WTC11 (cell line): ENCODE data around the gene LTF. TPM values are rescaled to one million over a fixed set of nuclear protein-coding genes. Genes with fewer than 3 reads are reported as not detected.

Source experiments
- ATAC-seq: fragments of 200-7000 bp; cut with Tn5 transposase; 2 replicates; pipeline ENCODE4 v1.10.0; 2021; ENCODE audit warnings: mild to moderate bottlenecking, moderate library complexity
- CTCF ChIA-PET: fragments of 300-600 bp; sonication (Branson Sonifier 250); formaldehyde crosslinking; loops from one replicate; lab custom pipeline; 2021; ENCODE audit warnings: antibody characterized with exemption; lab: Charles Lee
- POLR2A ChIA-PET: fragments of 350-600 bp; sonication (Branson Sonifier 250); formaldehyde crosslinking; loops from one replicate; lab custom pipeline; 2021; ENCODE audit warnings: antibody characterized with exemption; lab: Charles Lee
- DNase-seq: peaks from one replicate; pipeline ENCODE4 v3.0.0; 2021; ENCODE audit warnings: low spot score
- H3K27ac Mint-ChIP-seq: 2 replicates; pipeline ENCODE4 v1.8.0; 2021; ENCODE audit warnings: mixed read lengths
- H3K27me3 Mint-ChIP-seq: 2 replicates; pipeline ENCODE4 v1.8.0; 2021; ENCODE audit warnings: low read depth, mild to moderate bottlenecking, moderate library complexity, mixed read lengths
- H3K36me3 Mint-ChIP-seq: 2 replicates; pipeline ENCODE4 v1.8.0; 2021; ENCODE audit warnings: mixed read lengths
- H3K4me1 Mint-ChIP-seq: 2 replicates; pipeline ENCODE4 v1.8.0; 2022; ENCODE audit warnings: mixed read lengths
- H3K4me3 Mint-ChIP-seq: 2 replicates; pipeline ENCODE4 v1.8.0; 2021; ENCODE audit warnings: mild to moderate bottlenecking, moderate library complexity, mixed read lengths
- H3K9me3 Mint-ChIP-seq: 2 replicates; pipeline ENCODE4 v1.8.0; 2021; ENCODE audit warnings: mixed read lengths
- AFF4 ChIP-seq: sonication (generic); formaldehyde crosslinking; IDR thresholded peaks from 2 replicates; pipeline ENCODE4 v1.8.1; 2023; ENCODE audit warnings: mild to moderate bottlenecking, missing genetic modification reagents, borderline replicate concordance
- CBFB ChIP-seq: sonication (generic); formaldehyde crosslinking; IDR thresholded peaks from 2 replicates; pipeline ENCODE4 v1.8.1; 2022; ENCODE audit warnings: mild to moderate bottlenecking, low read depth, missing genetic modification reagents
- CREM ChIP-seq: sonication (generic); formaldehyde crosslinking; IDR thresholded peaks from 2 replicates; pipeline ENCODE4 v1.8.1; 2022; ENCODE audit warnings: mild to moderate bottlenecking, missing genetic modification reagents, moderate library complexity
- CTCF ChIP-seq: fragments of 200-600 bp; IDR thresholded peaks from 2 replicates; pipeline ENCODE4 v1.8.0; 2022; ENCODE audit warnings: antibody characterized with exemption
- E2F1 ChIP-seq: sonication (generic); formaldehyde crosslinking; IDR thresholded peaks from 2 replicates; pipeline ENCODE4 v1.8.0; 2022; ENCODE audit warnings: mild to moderate bottlenecking, missing genetic modification reagents
- ELF4 ChIP-seq: sonication (generic); formaldehyde crosslinking; IDR thresholded peaks from 2 replicates; pipeline ENCODE4 v1.8.1; 2022; ENCODE audit warnings: low read depth, mild to moderate bottlenecking, moderate library complexity, missing genetic modification reagents
- EMX1 ChIP-seq: fragments of 250-450 bp; sonication (Bioruptor Pico); IDR thresholded peaks from 2 replicates; pipeline ENCODE4 v1.8.0; 2021; ENCODE audit warnings: mild to moderate bottlenecking
- ESRRA ChIP-seq: sonication (generic); formaldehyde crosslinking; IDR thresholded peaks from 2 replicates; pipeline ENCODE4 v1.8.1; 2022; ENCODE audit warnings: mild to moderate bottlenecking, missing genetic modification reagents, borderline replicate concordance
- FOXP1 ChIP-seq: sonication (generic); formaldehyde crosslinking; IDR thresholded peaks from 2 replicates; pipeline ENCODE4 v1.8.0; 2022; ENCODE audit warnings: missing genetic modification reagents, mild to moderate bottlenecking, moderate library complexity, borderline replicate concordance
- GRHL2 ChIP-seq: fragments of 250-450 bp; sonication (Bioruptor Pico); IDR thresholded peaks from 2 replicates; pipeline ENCODE4 v1.8.0; 2022; ENCODE audit warnings: mild to moderate bottlenecking, moderate library complexity; ENCODE audit not compliant: insufficient replicate concordance, severe bottlenecking
- JUN ChIP-seq: sonication (generic); formaldehyde crosslinking; IDR thresholded peaks from 2 replicates; pipeline ENCODE4 v1.8.0; 2023; ENCODE audit warnings: mild to moderate bottlenecking, missing genetic modification reagents
- NFYB ChIP-seq: sonication (generic); formaldehyde crosslinking; conservative IDR thresholded peaks from 2 replicates; pipeline ENCODE4 v1.8.0; 2022; ENCODE audit warnings: low read depth, missing genetic modification reagents
- NR1H2 ChIP-seq: sonication (generic); formaldehyde crosslinking; IDR thresholded peaks from 2 replicates; pipeline ENCODE4 v1.9.0; 2021; ENCODE audit warnings: mild to moderate bottlenecking, moderate library complexity, missing genetic modification reagents
- SMAD3 ChIP-seq: sonication (generic); formaldehyde crosslinking; IDR thresholded peaks from 2 replicates; pipeline ENCODE4 v1.8.0; 2022; ENCODE audit warnings: missing genetic modification reagents, mild to moderate bottlenecking, borderline replicate concordance
- SP1 ChIP-seq: sonication (generic); formaldehyde crosslinking; conservative IDR thresholded peaks from 2 replicates; pipeline ENCODE4 v1.8.1; 2022; ENCODE audit warnings: missing genetic modification reagents
- ZBTB21 ChIP-seq: sonication (generic); formaldehyde crosslinking; IDR thresholded peaks from 2 replicates; pipeline ENCODE4 v1.8.1; 2023; ENCODE audit warnings: mild to moderate bottlenecking, missing genetic modification reagents, borderline replicate concordance
- ZNF317 ChIP-seq: sonication (generic); formaldehyde crosslinking; IDR thresholded peaks from 2 replicates; pipeline ENCODE4 v1.8.1; 2023; ENCODE audit warnings: low read depth, mild to moderate bottlenecking, moderate library complexity, missing genetic modification reagents, borderline replicate concordance
- ZNF396 ChIP-seq: fragments of 250-450 bp; sonication (Bioruptor Pico); IDR thresholded peaks from 2 replicates; pipeline ENCODE4 v1.8.0; 2021; ENCODE audit warnings: mild to moderate bottlenecking, moderate library complexity, borderline replicate concordance
- ZNF416 ChIP-seq: fragments of 250-450 bp; sonication (Bioruptor Pico); IDR thresholded peaks from 2 replicates; pipeline ENCODE4 v1.9.0; 2021; ENCODE audit warnings: mild to moderate bottlenecking, inconsistent platforms
- ZNF425 ChIP-seq: fragments of 250-450 bp; sonication (Bioruptor Pico); conservative IDR thresholded peaks from 2 replicates; pipeline ENCODE4 v1.9.0; 2021; ENCODE audit warnings: mild to moderate bottlenecking
- ZNF671 ChIP-seq: fragments of 250-450 bp; sonication (Bioruptor Pico); IDR thresholded peaks from 2 replicates; pipeline ENCODE4 v1.8.0; 2021; ENCODE audit warnings: mild to moderate bottlenecking
- total RNA-seq: library from RNA; stranded (reverse); gene quantifications from 3 replicates; pipeline ENCODE4 v1.2.3, GENCODE V29; 2021
- TF ChIP-seq, protein P1 (sequence below): sonication (generic); formaldehyde crosslinking; IDR thresholded peaks from 2 replicates; pipeline ENCODE4 v1.8.0; 2023; ENCODE audit warnings: mild to moderate bottlenecking, missing genetic modification reagents
- TF ChIP-seq, protein P2 (sequence below): sonication (generic); formaldehyde crosslinking; IDR thresholded peaks from 2 replicates; pipeline ENCODE4 v1.8.1; 2022; ENCODE audit warnings: mild to moderate bottlenecking, missing genetic modification reagents, moderate library complexity, borderline replicate concordance

LTF gene
- total RNA-seq, 1 experiment from 2014 or later = 0.22 TPM

- TF ChIP-seq, protein P1, sequence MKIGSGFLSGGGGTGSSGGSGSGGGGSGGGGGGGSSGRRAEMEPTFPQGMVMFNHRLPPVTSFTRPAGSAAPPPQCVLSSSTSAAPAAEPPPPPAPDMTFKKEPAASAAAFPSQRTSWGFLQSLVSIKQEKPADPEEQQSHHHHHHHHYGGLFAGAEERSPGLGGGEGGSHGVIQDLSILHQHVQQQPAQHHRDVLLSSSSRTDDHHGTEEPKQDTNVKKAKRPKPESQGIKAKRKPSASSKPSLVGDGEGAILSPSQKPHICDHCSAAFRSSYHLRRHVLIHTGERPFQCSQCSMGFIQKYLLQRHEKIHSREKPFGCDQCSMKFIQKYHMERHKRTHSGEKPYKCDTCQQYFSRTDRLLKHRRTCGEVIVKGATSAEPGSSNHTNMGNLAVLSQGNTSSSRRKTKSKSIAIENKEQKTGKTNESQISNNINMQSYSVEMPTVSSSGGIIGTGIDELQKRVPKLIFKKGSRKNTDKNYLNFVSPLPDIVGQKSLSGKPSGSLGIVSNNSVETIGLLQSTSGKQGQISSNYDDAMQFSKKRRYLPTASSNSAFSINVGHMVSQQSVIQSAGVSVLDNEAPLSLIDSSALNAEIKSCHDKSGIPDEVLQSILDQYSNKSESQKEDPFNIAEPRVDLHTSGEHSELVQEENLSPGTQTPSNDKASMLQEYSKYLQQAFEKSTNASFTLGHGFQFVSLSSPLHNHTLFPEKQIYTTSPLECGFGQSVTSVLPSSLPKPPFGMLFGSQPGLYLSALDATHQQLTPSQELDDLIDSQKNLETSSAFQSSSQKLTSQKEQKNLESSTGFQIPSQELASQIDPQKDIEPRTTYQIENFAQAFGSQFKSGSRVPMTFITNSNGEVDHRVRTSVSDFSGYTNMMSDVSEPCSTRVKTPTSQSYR (CRISPR knock-in tag) = no peak
- TF ChIP-seq ESRRA (CRISPR knock-in tag) = no peak
- TF ChIP-seq CBFB (CRISPR knock-in tag) = no peak
- TF ChIP-seq SMAD3 (CRISPR knock-in tag) = no peak
- no peak for TF ChIP-seq NFYB (CRISPR knock-in tag)
- TF ChIP-seq EMX1 (CRISPR knock-in tag) = no peak
- TF ChIP-seq, all 79 proteins: peak for 0
Observed at GRCh38 chr3:46448721-46449120, 16.0 kb downstream of the LTF start (continued).

GRCh38 chr3:46447228-46447985, 17.3 kb downstream of the LTF start:
- Mint-ChIP-seq H3K27me3 (no peaks in the 10 kb centered on the region; the same call in 1 of the 2 replicates), H3K4me3 (no peak overlapping the region), H3K4me1 (no peaks in the 10 kb centered on the region), H3K27ac (no peak overlapping the region), H3K9me3 (no peaks in the 10 kb centered on the region), H3K36me3 (no peaks in the 10 kb centered on the region)
- TF ChIP-seq CTCF = no peak
- TF ChIP-seq FOXP1 = no peak
- no peak for TF ChIP-seq CREM (CRISPR knock-in tag)
- TF ChIP-seq E2F1 = no peak
- TF ChIP-seq ZNF671 (CRISPR knock-in tag) = no peak
- TF ChIP-seq NFYB (CRISPR knock-in tag) = no peak
- no peak for TF ChIP-seq ZNF317 (CRISPR knock-in tag)
- no peak for TF ChIP-seq GRHL2 (CRISPR knock-in tag)
- TF ChIP-seq ZNF416 (CRISPR knock-in tag) = no peak
- TF ChIP-seq AFF4 (CRISPR knock-in tag) = no peak
- TF ChIP-seq, protein P2, sequence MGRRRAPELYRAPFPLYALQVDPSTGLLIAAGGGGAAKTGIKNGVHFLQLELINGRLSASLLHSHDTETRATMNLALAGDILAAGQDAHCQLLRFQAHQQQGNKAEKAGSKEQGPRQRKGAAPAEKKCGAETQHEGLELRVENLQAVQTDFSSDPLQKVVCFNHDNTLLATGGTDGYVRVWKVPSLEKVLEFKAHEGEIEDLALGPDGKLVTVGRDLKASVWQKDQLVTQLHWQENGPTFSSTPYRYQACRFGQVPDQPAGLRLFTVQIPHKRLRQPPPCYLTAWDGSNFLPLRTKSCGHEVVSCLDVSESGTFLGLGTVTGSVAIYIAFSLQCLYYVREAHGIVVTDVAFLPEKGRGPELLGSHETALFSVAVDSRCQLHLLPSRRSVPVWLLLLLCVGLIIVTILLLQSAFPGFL (CRISPR knock-in tag) = no peak
- no peak for TF ChIP-seq NR1H2 (CRISPR knock-in tag)
- no peak for TF ChIP-seq ZNF425
- TF ChIP-seq SP1 (CRISPR knock-in tag) = no peak
- TF ChIP-seq ELF4 (CRISPR knock-in tag) = no peak
- TF ChIP-seq ZNF396 (CRISPR knock-in tag) = no peak
- no peak for TF ChIP-seq ZBTB21 (CRISPR knock-in tag)
- no peak for TF ChIP-seq JUN (CRISPR knock-in tag)
- POLR2A ChIA-PET = no interaction called here
- CTCF ChIA-PET = no interaction called here
- DNase-seq = no peak
- no peak for ATAC-seq
